Cerebellar cortex (tissue), 1 donor: Measurements from ENCODE around the gene NDEL1.

Experiments used
- DNase-seq: peaks from one replicate; pipeline ENCODE4 v3.0.0-alpha.2; 2015; ENCODE audit warnings: low spot score

Gene NDEL1

GRCh38 chr17:8503368-8503767 is 67.7 kb downstream of the NDEL1 start:
- DNase-seq = no peak

- DNase-seq = peak; percentile 58
Observed at GRCh38 chr17:8503807-8504206, 68.1 kb downstream of the NDEL1 start.

- no peak for DNase-seq
Observed at GRCh38 chr17:8504460-8505207, 69.0 kb downstream of the NDEL1 start.

- no peak for DNase-seq
Observed at GRCh38 chr17:8506145-8506544, 70.5 kb downstream of the NDEL1 start.

GRCh38 chr17:8514801-8515200 is 79.1 kb downstream of the NDEL1 start:
- DNase-seq = no peak
